Spleen (tissue), 7 donors: ENCODE measurements around the gene DDX60.

Experiments used
- POLR2A ChIP-seq, 3 donors: fragments of 450-650 bp; IDR thresholded peaks; one replicate each; pipeline ENCODE4 v1.5.1; 2017; ENCODE audit warnings: antibody characterized with exemption in 3 of 3, mild to moderate bottlenecking in 1 of 3
- POLR2AphosphoS5 ChIP-seq, 3 donors: sonication (generic); formaldehyde crosslinking; IDR thresholded peaks; one replicate each; pipeline ENCODE4 v1.5.1; 2017; ENCODE audit warnings: antibody characterized with exemption in 3 of 3
- TF ChIP-seq, protein P1 (sequence below), 11 experiments: fragments of 200-600 bp in 7 of 11; fragments of 450-650 bp in 4 of 11; sonication (generic) in 4 of 11; IDR thresholded peaks in 8 of 11; conservative IDR thresholded peaks in 3 of 11; 1 replicate in 7 of 11; 2 replicates in 4 of 11; pipeline versions ENCODE4 v1.4.0 to v1.8.0; 2016 to 2021; ENCODE audit warnings: antibody characterized with exemption in 11 of 11, inconsistent platforms in 4 of 11, mild to moderate bottlenecking in 1 of 11
- donor health status: DM: no; HTN: no; CAD: no; lungs with moderate emphysema.
- donor health status: DM: no; HTN: no; CAD: no.
- donor health status: DM: no; HTN: no; CAD: no.

DNA sequence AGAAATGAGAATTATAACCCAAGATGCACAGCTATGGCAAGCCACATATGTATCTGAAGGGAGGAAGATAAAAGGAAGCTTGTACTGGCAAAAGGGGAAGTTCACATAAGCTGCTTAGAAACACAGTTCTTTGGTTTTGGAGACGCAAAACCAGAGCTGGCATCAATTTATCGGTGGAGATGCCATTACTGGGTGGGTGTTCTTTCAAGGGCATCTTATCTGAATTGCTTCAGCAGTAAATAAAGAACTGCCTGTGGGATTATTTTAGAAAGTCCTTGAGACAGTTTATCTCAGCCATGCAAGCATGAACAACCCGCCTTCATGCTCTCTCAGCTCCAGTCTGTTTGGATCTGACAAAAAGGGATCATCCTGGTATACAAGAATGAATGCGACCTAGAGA lies 60.8 kb downstream of the DDX60 start:
- no peak for TF ChIP-seq POLR2A (IDR thresholded peaks at IDR 0.05)
- TF ChIP-seq, protein P1, sequence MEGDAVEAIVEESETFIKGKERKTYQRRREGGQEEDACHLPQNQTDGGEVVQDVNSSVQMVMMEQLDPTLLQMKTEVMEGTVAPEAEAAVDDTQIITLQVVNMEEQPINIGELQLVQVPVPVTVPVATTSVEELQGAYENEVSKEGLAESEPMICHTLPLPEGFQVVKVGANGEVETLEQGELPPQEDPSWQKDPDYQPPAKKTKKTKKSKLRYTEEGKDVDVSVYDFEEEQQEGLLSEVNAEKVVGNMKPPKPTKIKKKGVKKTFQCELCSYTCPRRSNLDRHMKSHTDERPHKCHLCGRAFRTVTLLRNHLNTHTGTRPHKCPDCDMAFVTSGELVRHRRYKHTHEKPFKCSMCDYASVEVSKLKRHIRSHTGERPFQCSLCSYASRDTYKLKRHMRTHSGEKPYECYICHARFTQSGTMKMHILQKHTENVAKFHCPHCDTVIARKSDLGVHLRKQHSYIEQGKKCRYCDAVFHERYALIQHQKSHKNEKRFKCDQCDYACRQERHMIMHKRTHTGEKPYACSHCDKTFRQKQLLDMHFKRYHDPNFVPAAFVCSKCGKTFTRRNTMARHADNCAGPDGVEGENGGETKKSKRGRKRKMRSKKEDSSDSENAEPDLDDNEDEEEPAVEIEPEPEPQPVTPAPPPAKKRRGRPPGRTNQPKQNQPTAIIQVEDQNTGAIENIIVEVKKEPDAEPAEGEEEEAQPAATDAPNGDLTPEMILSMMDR (IDR thresholded peaks at IDR 0.05 in 8 of 11, conservative IDR thresholded peaks at IDR 0.05 in 3 of 11) = no peak
- no peak for TF ChIP-seq POLR2AphosphoS5 (IDR thresholded peaks at IDR 0.05)
